ENCODE data around the gene ZNF382. TPM values are rescaled to one million over a fixed set of nuclear protein-coding genes. Genes with fewer than 3 reads are reported as not detected.

Gene ZNF382
- total RNA-seq, 4 donors from 2014 or later, result 0.53 to 4.4 (median 0.89) TPM

GRCh38 chr19:36674201-36674600 is 69.1 kb downstream of the ZNF382 start:
- intact Hi-C loops (cut with DNase I), result no loop called here
- H3K9me3 ChIP-seq, result peaks cover 0 to 89% (median 11%) of the 10 kb centered on the region in 3 donors
- no peak overlapping the region for H3K27ac ChIP-seq
- no peaks in the 10 kb centered on the region for H3K4me1 ChIP-seq
- H3K4me3 ChIP-seq, result no peak overlapping the region
- DNase-seq, result no peak
- TF ChIP-seq POLR2A (IDR thresholded peaks at IDR 0.05), result no peak
- TF ChIP-seq CTCF (IDR thresholded peaks at IDR 0.05), result no peak
- 94 to 97% methylated on average over 2 of the region's 2 CpGs for WGBS, 2 donors
- peaks cover 0 to 63% (median 0%) of the 10 kb centered on the region in 3 donors for H3K36me3 ChIP-seq
- H3K27me3 ChIP-seq, result no peaks in the 10 kb centered on the region

GRCh38 chr19:36679455-36679854 is 74.3 kb downstream of the ZNF382 start:
- intact Hi-C loops (cut with DNase I), result no loop called here
- peaks cover 0 to 81% (median 0%) of the 10 kb centered on the region in 3 donors for H3K36me3 ChIP-seq

More at GRCh38 chr19:36679455-36679854, 74.3 kb downstream of the ZNF382 start:
- Histone ChIP-seq H3K4me1 (no peaks in the 10 kb centered on the region), H3K27me3 (no peaks in the 10 kb centered on the region), H3K27ac (no peak overlapping the region), H3K4me3 (no peak overlapping the region), H3K9me3 (peaks cover 0 to 82% (median 12%) of the 10 kb centered on the region in 3 donors)
- no peak for DNase-seq
- TF ChIP-seq POLR2A (IDR thresholded peaks at IDR 0.05), result no peak
- no peak for TF ChIP-seq CTCF (IDR thresholded peaks at IDR 0.05)

Other genes with a start within 250 kb of the ZNF382 start
- gene ZFP14, start 226.1 kb upstream of the ZNF382 start, total RNA-seq, result 1 to 10 TPM in 3 of 4 donors, under 1 TPM in 1; 0.88 to 4.0 (median 2.0) TPM
- 1 to 10 TPM in 2 of 4 donors, under 1 TPM in 2; 0.30 to 2.1 (median 0.95) TPM for gene ZFP82, start 186.7 kb upstream of the ZNF382 start, total RNA-seq
- gene ZNF566, start 115.8 kb upstream of the ZNF382 start, total RNA-seq, result 10 to 100 TPM in 1 of 4 donors, 1 to 10 TPM in 3; 4.5 to 13.0 (median 7.4) TPM
- 10 to 100 TPM in 1 of 4 donors, 1 to 10 TPM in 3; 3.7 to 13.4 (median 7.4) TPM for gene ZNF260, start 77.0 kb upstream of the ZNF382 start, total RNA-seq
- 10 to 100 TPM in 1 of 4 donors, 1 to 10 TPM in 3; 3.2 to 12.8 (median 3.6) TPM for gene ZNF529, start 32.0 kb upstream of the ZNF382 start, total RNA-seq
- gene ZNF461, start 61.5 kb downstream of the ZNF382 start, total RNA-seq, result 10 to 100 TPM in 1 of 4 donors, 1 to 10 TPM in 3; 1.4 to 12.6 (median 4.1) TPM
- 1 to 10 TPM; 2.2 to 6.7 (median 3.1) TPM for gene ZNF567, start 82.3 kb downstream of the ZNF382 start, total RNA-seq
- gene ZNF850, start 167.5 kb downstream of the ZNF382 start, total RNA-seq, result 1 to 10 TPM in 2 of 4 donors, under 1 TPM in 2; 0.15 to 5.0 (median 0.90) TPM
- 1 to 10 TPM; 2.4 to 7.1 (median 4.1) TPM for gene ZNF790, start 233.1 kb downstream of the ZNF382 start, total RNA-seq
- 10 to 100 TPM in 1 of 4 donors, 1 to 10 TPM in 2, under 1 TPM in 1; 0.87 to 10.3 (median 1.4) TPM for gene ZNF345, start 245.6 kb downstream of the ZNF382 start, total RNA-seq

All from esophagus squamous epithelium (tissue), 5 donors.